ENCODE measurements around the gene LCNL1.

LCNL1 gene

GRCh38 chr9:136956604-136957003 is 26.2 kb upstream of the LCNL1 start:
- no peak overlapping the region for H3K4me3 ChIP-seq (ENCODE audit: low read length)
- no peaks in the 10 kb centered on the region for H3K27me3 ChIP-seq (ENCODE audit: insufficient read depth, low read length)
- H3K9ac ChIP-seq (ENCODE audit: low read depth, low read length), result no peak overlapping the region
- no peaks in the 10 kb centered on the region for H3K9me3 ChIP-seq (ENCODE audit: insufficient read depth, low read depth, low read length)
- H3K4me1 ChIP-seq (ENCODE audit: insufficient read depth, low read length), result no peaks in the 10 kb centered on the region
- H3K36me3 ChIP-seq (ENCODE audit: insufficient read depth, low read depth, low read length), result no peaks in the 10 kb centered on the region
- no peak overlapping the region for H3K27ac ChIP-seq (ENCODE audit: low read length)

GRCh38 chr9:136957461-136957860 is 25.3 kb upstream of the LCNL1 start:
- H3K36me3 ChIP-seq (ENCODE audit: insufficient read depth, low read depth, low read length), result no peaks in the 10 kb centered on the region
- H3K4me3 ChIP-seq (ENCODE audit: low read length), result no peak overlapping the region
- H3K27me3 ChIP-seq (ENCODE audit: insufficient read depth, low read length), result no peaks in the 10 kb centered on the region
- H3K9ac ChIP-seq (ENCODE audit: low read depth, low read length), result no peak overlapping the region
- H3K9me3 ChIP-seq (ENCODE audit: insufficient read depth, low read depth, low read length), result no peaks in the 10 kb centered on the region
- H3K27ac ChIP-seq (ENCODE audit: low read length), result no peak overlapping the region
- H3K4me1 ChIP-seq (ENCODE audit: insufficient read depth, low read length), result no peaks in the 10 kb centered on the region

DNA sequence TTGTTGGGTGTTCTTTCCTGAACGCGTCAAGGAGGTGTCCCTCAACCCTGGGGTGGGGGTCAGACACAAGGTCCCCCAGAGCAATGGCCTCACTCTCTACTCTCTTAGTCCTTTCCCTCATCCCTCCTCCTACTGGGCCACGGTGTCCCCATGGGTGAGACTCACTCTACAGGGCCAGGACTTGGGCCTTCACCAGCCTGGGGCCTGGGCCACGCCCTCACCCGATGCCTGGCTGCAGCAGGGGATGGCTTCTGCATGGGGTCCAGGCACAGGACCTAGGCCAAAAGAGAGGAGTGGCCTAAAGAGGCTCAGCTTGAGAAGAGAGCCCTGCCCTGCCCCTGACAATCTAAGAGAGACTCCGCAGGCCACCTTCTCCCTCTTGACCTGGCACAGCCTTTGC is 24.9 kb upstream of the LCNL1 start:
- no peak overlapping the region for H3K27ac ChIP-seq (ENCODE audit: low read length)
- no peak overlapping the region for H3K4me3 ChIP-seq (ENCODE audit: low read length)
- no peaks in the 10 kb centered on the region for H3K9me3 ChIP-seq (ENCODE audit: insufficient read depth, low read depth, low read length)
- no peaks in the 10 kb centered on the region for H3K27me3 ChIP-seq (ENCODE audit: insufficient read depth, low read length)
- no peaks in the 10 kb centered on the region for H3K4me1 ChIP-seq (ENCODE audit: insufficient read depth, low read length)
- H3K36me3 ChIP-seq (ENCODE audit: insufficient read depth, low read depth, low read length), result no peaks in the 10 kb centered on the region
- H3K9ac ChIP-seq (ENCODE audit: low read depth, low read length), result no peak overlapping the region

DNA sequence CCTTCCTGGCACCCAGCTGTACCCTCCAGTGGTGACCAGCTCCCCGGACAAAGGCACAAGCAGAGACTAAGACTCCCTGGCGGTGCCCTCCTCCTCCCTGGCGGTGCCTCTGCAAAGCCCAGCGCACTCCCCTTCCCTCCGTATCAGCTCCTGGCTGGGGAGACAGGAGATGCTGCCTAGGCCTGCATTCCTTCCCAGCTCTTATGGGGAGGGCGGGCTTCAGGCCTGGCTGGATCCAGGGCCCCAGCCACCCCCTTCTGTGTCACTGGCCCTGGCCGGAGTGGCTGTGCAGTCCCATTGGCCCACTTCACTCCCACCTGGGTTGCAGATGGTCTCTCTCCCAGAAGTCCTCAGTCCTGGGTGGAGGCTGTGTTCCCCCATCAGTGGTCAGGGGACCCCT is 24.3 kb upstream of the LCNL1 start:
- Histone ChIP-seq H3K9ac (ENCODE audit: low read depth, low read length) (no peak overlapping the region), H3K27ac (ENCODE audit: low read length) (no peak overlapping the region), H3K4me3 (ENCODE audit: low read length) (no peak overlapping the region), H3K4me1 (ENCODE audit: insufficient read depth, low read length) (no peaks in the 10 kb centered on the region), H3K36me3 (ENCODE audit: insufficient read depth, low read depth, low read length) (no peaks in the 10 kb centered on the region), H3K9me3 (ENCODE audit: insufficient read depth, low read depth, low read length) (no peaks in the 10 kb centered on the region), H3K27me3 (ENCODE audit: insufficient read depth, low read length) (no peaks in the 10 kb centered on the region)

- no peaks in the 10 kb centered on the region for H3K27me3 ChIP-seq (ENCODE audit: insufficient read depth, low read length)
- no peaks in the 10 kb centered on the region for H3K9me3 ChIP-seq (ENCODE audit: insufficient read depth, low read depth, low read length)
- H3K27ac ChIP-seq (ENCODE audit: low read length), result no peak overlapping the region
- H3K9ac ChIP-seq (ENCODE audit: low read depth, low read length), result no peak overlapping the region
- H3K4me1 ChIP-seq (ENCODE audit: insufficient read depth, low read length), result no peaks in the 10 kb centered on the region
- H3K36me3 ChIP-seq (ENCODE audit: insufficient read depth, low read depth, low read length), result no peaks in the 10 kb centered on the region
- no peak overlapping the region for H3K4me3 ChIP-seq (ENCODE audit: low read length)
Measured at GRCh38 chr9:136958898-136959850, 23.6 kb upstream of the LCNL1 start.

- Histone ChIP-seq H3K4me1 (ENCODE audit: insufficient read depth, low read length) (no peaks in the 10 kb centered on the region), H3K9me3 (ENCODE audit: insufficient read depth, low read depth, low read length) (no peaks in the 10 kb centered on the region), H3K36me3 (ENCODE audit: insufficient read depth, low read depth, low read length) (no peaks in the 10 kb centered on the region), H3K27me3 (ENCODE audit: insufficient read depth, low read length) (no peaks in the 10 kb centered on the region), H3K27ac (ENCODE audit: low read length) (no peak overlapping the region), H3K9ac (ENCODE audit: low read depth, low read length) (no peak overlapping the region), H3K4me3 (ENCODE audit: low read length) (no peak overlapping the region)
Measured at GRCh38 chr9:136960212-136960937, 22.4 kb upstream of the LCNL1 start.

GRCh38 chr9:136960938-136961275 is 21.9 kb upstream of the LCNL1 start:
- no peaks in the 10 kb centered on the region for H3K36me3 ChIP-seq (ENCODE audit: insufficient read depth, low read depth, low read length)
- no peak overlapping the region for H3K27ac ChIP-seq (ENCODE audit: low read length)
- no peak overlapping the region for H3K4me3 ChIP-seq (ENCODE audit: low read length)
- H3K4me1 ChIP-seq (ENCODE audit: insufficient read depth, low read length), result no peaks in the 10 kb centered on the region
- H3K9me3 ChIP-seq (ENCODE audit: insufficient read depth, low read depth, low read length), result no peaks in the 10 kb centered on the region
- no peak overlapping the region for H3K9ac ChIP-seq (ENCODE audit: low read depth, low read length)
- no peaks in the 10 kb centered on the region for H3K27me3 ChIP-seq (ENCODE audit: insufficient read depth, low read length)

GRCh38 chr9:136961279-136962065 is 21.3 kb upstream of the LCNL1 start:
- Histone ChIP-seq H3K9me3 (ENCODE audit: insufficient read depth, low read depth, low read length) (no peaks in the 10 kb centered on the region), H3K4me3 (ENCODE audit: low read length) (no peak overlapping the region), H3K4me1 (ENCODE audit: insufficient read depth, low read length) (no peaks in the 10 kb centered on the region), H3K27me3 (ENCODE audit: insufficient read depth, low read length) (no peaks in the 10 kb centered on the region), H3K36me3 (ENCODE audit: insufficient read depth, low read depth, low read length) (no peaks in the 10 kb centered on the region), H3K9ac (ENCODE audit: low read depth, low read length) (no peak overlapping the region; the same call in 1 of the 2 replicates), H3K27ac (ENCODE audit: low read length) (no peak overlapping the region)

- Histone ChIP-seq H3K4me3 (ENCODE audit: low read length) (no peak overlapping the region), H3K4me1 (ENCODE audit: insufficient read depth, low read length) (no peaks in the 10 kb centered on the region), H3K27me3 (ENCODE audit: insufficient read depth, low read length) (no peaks in the 10 kb centered on the region), H3K27ac (ENCODE audit: low read length) (no peak overlapping the region), H3K36me3 (ENCODE audit: insufficient read depth, low read depth, low read length) (no peaks in the 10 kb centered on the region), H3K9me3 (ENCODE audit: insufficient read depth, low read depth, low read length) (no peaks in the 10 kb centered on the region), H3K9ac (ENCODE audit: low read depth, low read length) (no peak overlapping the region)
Measured at GRCh38 chr9:136962163-136962562, 20.6 kb upstream of the LCNL1 start.

GRCh38 chr9:136962701-136963248 is 20.0 kb upstream of the LCNL1 start:
- H3K9ac ChIP-seq (ENCODE audit: low read depth, low read length), result no peak overlapping the region

GRCh38 chr9:136963341-136963740 is 19.5 kb upstream of the LCNL1 start:
- H3K4me3 ChIP-seq (ENCODE audit: low read length), result no peak overlapping the region
- no peak overlapping the region for H3K27ac ChIP-seq (ENCODE audit: low read length)
- H3K9ac ChIP-seq (ENCODE audit: low read depth, low read length), result no peak overlapping the region
- no peaks in the 10 kb centered on the region for H3K36me3 ChIP-seq (ENCODE audit: insufficient read depth, low read depth, low read length)
- no peaks in the 10 kb centered on the region for H3K27me3 ChIP-seq (ENCODE audit: insufficient read depth, low read length)
- no peaks in the 10 kb centered on the region for H3K9me3 ChIP-seq (ENCODE audit: insufficient read depth, low read depth, low read length)
- H3K4me1 ChIP-seq (ENCODE audit: insufficient read depth, low read length), result no peaks in the 10 kb centered on the region

More at GRCh38 chr9:136962701-136963248, 20.0 kb upstream of the LCNL1 start:
- H3K36me3 ChIP-seq (ENCODE audit: insufficient read depth, low read depth, low read length), result no peaks in the 10 kb centered on the region
- no peak overlapping the region for H3K27ac ChIP-seq (ENCODE audit: low read length)
- no peaks in the 10 kb centered on the region for H3K9me3 ChIP-seq (ENCODE audit: insufficient read depth, low read depth, low read length)
- H3K4me1 ChIP-seq (ENCODE audit: insufficient read depth, low read length), result no peaks in the 10 kb centered on the region
- no peaks in the 10 kb centered on the region for H3K27me3 ChIP-seq (ENCODE audit: insufficient read depth, low read length)
- no peak overlapping the region for H3K4me3 ChIP-seq (ENCODE audit: low read length)

Measured in iPS-20b (cell line).